ENCODE data around the gene PTF1A.

The PTF1A gene

GRCh38 chr10:23191764-23192711 is at the start of gene PTF1A:
PTF1A (plus strand) TSS chr10:23192312; CDS start chr10:23192531, 219 bp downstream.
- DNase-seq (ENCODE audit: low spot score) = peak; percentile 58

GRCh38 chr10:23146258-23146657 is 45.9 kb upstream of the PTF1A start:
- no peak for DNase-seq (ENCODE audit: low spot score)

- no peak for DNase-seq (ENCODE audit: low spot score)
Observed at GRCh38 chr10:23147035-23147434, 45.1 kb upstream of the PTF1A start.

GRCh38 chr10:23148214-23148613 is 43.9 kb upstream of the PTF1A start:
- peak; percentile 15 for DNase-seq (ENCODE audit: low spot score)

- peak; percentile 25 for DNase-seq (ENCODE audit: low spot score)
Observed at GRCh38 chr10:23150091-23150490, 42.0 kb upstream of the PTF1A start.

GRCh38 chr10:23150610-23151009 is 41.5 kb upstream of the PTF1A start:
- peak; percentile 36 for DNase-seq (ENCODE audit: low spot score)

GRCh38 chr10:23151071-23151470 is 41.0 kb upstream of the PTF1A start:
- DNase-seq (ENCODE audit: low spot score) = peak; percentile 35

- peak; percentile 16 for DNase-seq (ENCODE audit: low spot score)
Observed at GRCh38 chr10:23155169-23155568, 36.9 kb upstream of the PTF1A start.

GRCh38 chr10:23156447-23157150 is 35.5 kb upstream of the PTF1A start:
- peak; percentile 12 for DNase-seq (ENCODE audit: low spot score)

- DNase-seq (ENCODE audit: low spot score) = no peak
Observed at GRCh38 chr10:23157239-23157681, 34.9 kb upstream of the PTF1A start.

- no peak for DNase-seq (ENCODE audit: low spot score)
Observed at GRCh38 chr10:23157691-23158369, 34.3 kb upstream of the PTF1A start.

- peak; percentile 59 for DNase-seq (ENCODE audit: low spot score)
Observed at GRCh38 chr10:23158370-23158769, 33.7 kb upstream of the PTF1A start.

- peak; percentile 76 for DNase-seq (ENCODE audit: low spot score)
Observed at GRCh38 chr10:23171232-23171876, 20.8 kb upstream of the PTF1A start.

GRCh38 chr10:23172429-23173213 is 19.5 kb upstream of the PTF1A start:
- no peak for DNase-seq (ENCODE audit: low spot score)

- DNase-seq (ENCODE audit: low spot score) = peak; percentile 62
Observed at GRCh38 chr10:23173214-23174073, 18.7 kb upstream of the PTF1A start.

GRCh38 chr10:23174074-23174976 is 17.8 kb upstream of the PTF1A start:
- DNase-seq (ENCODE audit: low spot score) = peak; percentile 56

GRCh38 chr10:23174977-23175512 is 17.1 kb upstream of the PTF1A start:
- DNase-seq (ENCODE audit: low spot score) = no peak

GRCh38 chr10:23186178-23186577 is 5.9 kb upstream of the PTF1A start:
- no peak for DNase-seq (ENCODE audit: low spot score)

- no peak for DNase-seq (ENCODE audit: low spot score)
Observed at GRCh38 chr10:23186697-23187096, 5.4 kb upstream of the PTF1A start.

All from ecto neural progenitor cell (in vitro differentiated cells).